PC-3 (cell line): ENCODE results near the gene PRLR.
"Not testable (repeated sequence)": the region's sequence is repeated elsewhere in the genome, so short reads cannot be mapped to it uniquely, and the experiment has no call there.

Experiments used
- EZH2 ChIP-seq: fragments of 300-600 bp; sonication (generic); IDR thresholded peaks from one replicate; pipeline ENCODE4 v1.6.1; 2017; ENCODE audit warnings: antibody characterized with exemption, mild to moderate bottlenecking, low read length; ENCODE audit not compliant: unreplicated experiment
- EZH2phosphoT487 ChIP-seq: fragments of 300-600 bp; sonication (generic); IDR thresholded peaks from 2 replicates; pipeline ENCODE4 v1.6.1; 2018; ENCODE audit warnings: mild to moderate bottlenecking, antibody characterized with exemption, low read length, borderline replicate concordance
- TF ChIP-seq, protein P1 (sequence below): fragments of 300-600 bp; sonication (generic); conservative IDR thresholded peaks from 2 replicates; pipeline ENCODE4 v1.5.1; 2017; ENCODE audit warnings: antibody characterized with exemption, low read depth, mild to moderate bottlenecking, low read length

DNA sequence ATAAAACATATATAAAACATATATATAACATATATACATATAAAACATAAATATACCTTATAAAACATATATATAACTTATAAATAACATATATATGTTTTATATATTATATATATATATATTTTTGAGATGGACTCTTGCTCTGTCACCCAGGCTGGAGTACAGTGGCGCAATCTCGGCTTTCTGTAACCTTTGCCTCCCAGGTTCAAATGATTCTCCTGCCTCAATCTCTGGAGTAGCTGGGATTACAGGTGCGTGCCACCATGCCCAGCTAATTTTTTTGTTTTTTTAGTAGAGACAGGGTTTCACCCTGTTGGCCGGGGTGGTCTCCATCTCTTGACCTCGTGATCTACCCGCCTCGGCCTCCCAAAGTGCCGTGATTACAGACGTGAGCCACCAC, 128.6 kb downstream of the PRLR start:
- TF ChIP-seq, protein P1, sequence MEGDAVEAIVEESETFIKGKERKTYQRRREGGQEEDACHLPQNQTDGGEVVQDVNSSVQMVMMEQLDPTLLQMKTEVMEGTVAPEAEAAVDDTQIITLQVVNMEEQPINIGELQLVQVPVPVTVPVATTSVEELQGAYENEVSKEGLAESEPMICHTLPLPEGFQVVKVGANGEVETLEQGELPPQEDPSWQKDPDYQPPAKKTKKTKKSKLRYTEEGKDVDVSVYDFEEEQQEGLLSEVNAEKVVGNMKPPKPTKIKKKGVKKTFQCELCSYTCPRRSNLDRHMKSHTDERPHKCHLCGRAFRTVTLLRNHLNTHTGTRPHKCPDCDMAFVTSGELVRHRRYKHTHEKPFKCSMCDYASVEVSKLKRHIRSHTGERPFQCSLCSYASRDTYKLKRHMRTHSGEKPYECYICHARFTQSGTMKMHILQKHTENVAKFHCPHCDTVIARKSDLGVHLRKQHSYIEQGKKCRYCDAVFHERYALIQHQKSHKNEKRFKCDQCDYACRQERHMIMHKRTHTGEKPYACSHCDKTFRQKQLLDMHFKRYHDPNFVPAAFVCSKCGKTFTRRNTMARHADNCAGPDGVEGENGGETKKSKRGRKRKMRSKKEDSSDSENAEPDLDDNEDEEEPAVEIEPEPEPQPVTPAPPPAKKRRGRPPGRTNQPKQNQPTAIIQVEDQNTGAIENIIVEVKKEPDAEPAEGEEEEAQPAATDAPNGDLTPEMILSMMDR: not testable (repeated sequence)
- not testable (repeated sequence) for TF ChIP-seq EZH2phosphoT487, EZH2
